Activated T-helper 1 cell treated with anti-CD3 and anti-CD28 coated beads, Interleukin-2, amount 50 U/mL, for 16 hours (primary cell): ENCODE results near the gene TXNRD1.
"Not testable (repeated sequence)": the region's sequence is repeated elsewhere in the genome, so short reads cannot be mapped to it uniquely, and the experiment has no call there.

Experiments
- DNase-seq, 2 donors: peaks; one replicate each; pipeline ENCODE4 v3.0.0-alpha.2; 2020; ENCODE audit warnings: low read depth in 1 of 2, low spot score in 1 of 2

TXNRD1 gene

DNA sequence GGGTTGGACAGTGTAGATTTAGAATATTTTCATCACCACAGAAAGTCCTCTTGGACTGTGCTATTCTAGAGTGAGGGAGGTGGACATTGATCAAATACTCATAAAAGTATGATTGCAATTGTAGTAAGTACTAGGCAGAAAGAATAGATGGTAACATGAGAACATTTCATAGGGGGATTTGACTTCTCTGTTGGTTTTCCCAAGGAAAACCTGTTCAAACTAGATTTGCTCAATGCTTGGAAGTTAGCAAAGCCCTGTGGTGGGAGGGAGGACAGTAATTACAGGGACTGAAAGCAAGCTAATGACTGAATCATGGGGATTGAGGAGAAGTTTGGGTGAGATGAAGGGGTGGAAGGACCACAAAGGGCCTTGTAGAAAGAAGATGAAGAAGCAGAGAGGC lies 63.6 kb downstream of the TXNRD1 start:
- no peak for DNase-seq

DNA sequence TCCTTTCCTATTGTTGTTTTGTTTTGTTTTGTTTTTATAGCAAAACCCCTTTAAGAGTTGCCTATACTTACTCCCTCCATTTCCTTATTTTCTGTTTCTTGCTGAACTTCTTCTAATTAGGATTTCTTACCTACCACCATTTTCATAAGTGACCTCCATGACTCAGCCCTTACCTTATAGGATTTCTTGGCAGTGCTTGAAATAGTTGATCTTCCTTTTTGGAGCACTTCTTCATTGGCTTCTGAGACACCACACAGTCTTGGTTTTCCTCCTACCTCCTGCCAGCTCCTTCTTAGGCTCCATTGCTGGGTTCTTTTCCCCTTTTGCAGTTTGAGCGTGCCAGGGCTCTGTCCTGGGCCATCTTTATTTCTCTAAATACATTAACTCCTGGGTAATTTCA lies 64.5 kb downstream of the TXNRD1 start:
- no peak for DNase-seq

DNA sequence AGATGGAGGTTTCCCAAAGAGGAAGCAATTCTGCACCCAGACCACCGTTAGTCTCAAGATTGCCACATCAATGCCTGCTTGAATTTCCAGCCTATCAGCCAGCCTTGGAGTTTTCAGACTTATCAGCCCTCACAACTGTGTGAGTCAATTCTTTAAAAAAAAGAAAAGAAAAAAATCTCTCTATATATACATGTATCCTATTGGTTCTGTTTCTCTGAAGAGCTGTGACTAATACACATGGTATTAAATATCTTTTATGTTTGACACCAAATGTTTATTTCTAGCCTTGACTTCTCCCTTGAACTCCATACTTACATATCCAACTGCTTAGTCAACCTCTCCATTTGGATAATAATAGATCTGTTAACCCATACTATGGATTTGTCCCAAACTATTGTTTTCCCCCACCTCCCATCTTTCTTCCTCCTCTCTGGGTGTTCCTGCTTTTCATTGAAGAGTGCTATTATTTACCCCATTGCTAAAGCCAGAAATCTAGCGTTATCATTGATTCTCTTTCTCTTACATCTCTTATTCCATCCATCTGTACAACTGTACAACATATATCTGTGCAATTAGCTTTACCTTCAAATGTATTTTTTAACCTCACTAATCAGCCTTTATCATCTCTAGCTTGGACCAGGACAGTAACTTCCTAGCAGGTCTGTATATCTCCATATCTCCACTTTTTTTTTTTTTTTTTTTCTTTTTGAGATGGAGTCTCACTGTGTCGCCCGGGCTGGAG lies 65.3 kb downstream of the TXNRD1 start:
- DNase-seq, result no peak

DNA sequence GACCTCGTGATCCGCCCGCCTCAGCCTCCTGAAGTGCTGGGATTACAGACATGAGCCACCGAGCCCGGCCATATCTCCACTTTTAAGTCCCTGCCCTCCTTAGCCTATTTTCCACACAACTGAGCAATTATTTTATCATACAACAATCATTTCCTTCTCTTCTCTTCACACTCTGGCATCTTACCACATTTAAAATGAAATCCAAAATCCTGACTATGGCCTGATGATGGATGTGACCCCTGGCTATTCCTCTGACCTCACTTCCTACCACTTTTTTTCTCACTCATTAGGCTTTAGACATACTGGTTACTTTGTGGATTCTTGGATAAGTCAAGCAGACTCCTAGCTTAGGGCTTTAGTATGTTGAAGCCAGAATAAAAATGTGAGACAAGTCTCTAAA lies 66.1 kb downstream of the TXNRD1 start:
- no peak for DNase-seq

DNA sequence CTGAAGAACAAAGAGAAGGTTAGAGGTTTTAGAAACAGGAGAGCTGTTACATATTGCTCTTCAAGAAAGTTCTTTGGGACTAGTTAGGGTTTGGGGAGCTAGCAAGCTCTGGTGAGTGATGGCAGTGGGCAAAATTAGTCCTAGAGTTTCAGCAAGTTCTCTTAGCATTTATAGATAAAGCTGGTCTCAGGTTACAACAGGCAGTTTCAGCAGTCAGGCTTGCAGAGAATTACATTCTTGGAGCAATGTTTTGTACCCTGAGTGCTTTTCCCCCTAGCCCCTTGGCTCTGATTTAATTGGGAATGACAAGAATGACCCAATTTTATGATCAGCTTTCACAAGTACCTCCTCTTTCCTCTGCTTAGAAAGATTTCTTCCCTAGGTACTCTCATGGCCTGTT lies 66.5 kb downstream of the TXNRD1 start:
- DNase-seq, result no peak

DNA sequence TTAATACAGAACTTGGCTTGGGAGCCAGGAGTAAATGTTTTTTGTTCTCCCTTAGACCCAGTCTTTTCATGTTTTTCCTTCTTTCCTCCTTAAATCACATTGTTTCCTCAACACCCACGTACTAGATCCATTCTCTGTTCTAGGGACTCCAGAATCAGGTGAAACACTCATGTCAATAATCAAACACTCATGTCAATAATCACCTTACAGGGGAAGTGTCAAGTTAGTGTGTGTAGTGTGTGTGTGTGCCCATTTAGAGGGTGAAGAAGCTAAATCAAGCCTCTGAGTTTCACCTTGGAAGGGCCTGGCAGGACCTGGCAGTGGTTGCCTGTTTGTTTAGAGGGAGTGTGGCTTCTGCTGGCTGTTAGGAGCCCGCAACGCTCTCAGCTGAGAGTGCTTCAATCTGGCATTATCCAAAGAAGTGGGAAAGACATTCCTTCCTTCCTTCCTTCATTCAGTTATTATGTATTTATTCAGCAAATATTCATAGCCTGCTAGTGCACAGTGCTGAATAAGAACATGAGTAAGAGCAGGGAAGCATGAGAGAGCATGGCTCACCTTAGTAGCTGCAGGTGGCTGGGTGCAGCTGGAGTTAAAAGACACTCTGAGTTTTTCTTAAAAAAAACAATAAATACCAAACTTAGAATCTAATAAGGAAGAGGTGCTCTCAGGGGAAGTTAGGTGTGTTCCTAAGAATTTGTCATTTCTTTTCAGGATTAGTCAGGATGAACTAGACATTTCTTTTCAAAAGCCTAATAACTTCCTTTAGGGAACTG lies 70.3 kb downstream of the TXNRD1 start:
- no peak for DNase-seq

DNA sequence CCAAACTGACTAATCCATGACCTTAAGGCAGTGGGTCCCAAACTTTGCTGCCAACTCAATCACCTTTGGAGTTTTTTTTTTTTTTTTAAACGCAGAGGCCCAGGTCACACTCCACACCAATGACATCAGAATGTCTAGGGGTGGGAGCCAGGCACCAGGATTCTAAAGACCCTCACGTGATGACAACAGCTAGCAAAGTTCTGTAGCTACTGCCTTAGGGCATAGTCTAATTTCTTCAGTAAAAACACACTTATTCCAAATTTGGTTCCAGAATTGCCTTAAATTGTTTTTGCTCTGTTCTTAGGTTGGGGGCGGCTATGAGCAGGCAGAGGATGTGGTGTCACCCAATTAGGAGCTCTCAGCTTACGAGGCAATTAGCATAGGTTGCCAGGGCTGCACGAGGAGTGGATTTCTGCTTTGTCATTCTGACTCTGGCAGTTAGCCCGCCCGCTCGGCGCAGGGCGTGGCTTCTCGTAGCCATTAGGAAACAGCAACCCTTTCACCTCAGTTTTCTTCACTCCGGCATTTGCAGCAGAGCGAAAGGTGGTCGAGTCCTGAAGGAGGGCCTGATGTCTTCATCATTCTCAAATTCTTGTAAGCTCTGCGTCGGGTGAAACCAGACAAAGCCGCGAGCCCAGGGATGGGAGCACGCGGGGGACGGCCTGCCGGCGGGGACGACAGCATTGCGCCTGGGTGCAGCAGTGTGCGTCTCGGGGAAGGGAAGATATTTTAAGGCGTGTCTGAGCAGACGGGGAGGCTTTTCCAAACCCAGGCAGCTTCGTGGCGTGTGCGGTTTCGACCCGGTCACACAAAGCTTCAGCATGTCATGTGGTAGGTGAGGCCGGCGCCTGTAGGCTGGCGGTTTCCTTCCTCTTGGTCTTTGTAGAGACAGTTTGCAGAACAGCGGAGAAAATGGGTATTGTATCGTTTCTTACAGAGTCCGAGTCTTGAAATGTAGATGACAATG lies 71.2 kb downstream of the TXNRD1 start:
- peak; percentile 71 to 85 for DNase-seq

DNA sequence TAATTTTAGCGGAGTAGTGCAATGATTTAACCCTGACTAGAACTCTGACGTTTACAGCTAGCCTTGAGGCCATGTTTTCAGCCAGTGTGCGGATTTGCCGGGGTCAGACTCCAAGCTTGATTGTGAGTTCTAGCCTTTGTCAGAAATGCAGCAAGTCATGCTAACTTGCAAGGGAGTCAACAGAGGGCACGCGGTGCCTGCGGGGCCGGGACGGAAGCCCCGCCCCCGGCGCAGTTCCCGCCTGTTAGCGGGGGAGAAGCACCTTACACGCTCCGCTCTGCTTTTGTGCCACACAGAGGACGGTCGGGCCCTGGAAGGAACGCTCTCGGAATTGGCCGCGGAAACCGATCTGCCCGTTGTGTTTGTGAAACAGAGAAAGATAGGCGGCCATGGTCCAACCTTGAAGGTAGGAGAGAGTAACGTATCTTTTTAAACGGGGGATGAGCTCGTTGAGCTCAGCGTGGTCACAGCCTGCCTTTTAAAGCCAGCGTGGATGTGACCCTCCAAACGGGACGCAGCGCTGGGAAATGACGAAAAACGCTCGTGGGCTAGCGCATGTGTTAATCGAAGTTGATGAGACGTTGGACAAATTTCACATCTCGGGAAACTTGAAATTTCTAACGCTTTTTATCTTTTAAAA lies 73.2 kb downstream of the TXNRD1 start:
- peak; percentile 66 to 77 for DNase-seq

DNA sequence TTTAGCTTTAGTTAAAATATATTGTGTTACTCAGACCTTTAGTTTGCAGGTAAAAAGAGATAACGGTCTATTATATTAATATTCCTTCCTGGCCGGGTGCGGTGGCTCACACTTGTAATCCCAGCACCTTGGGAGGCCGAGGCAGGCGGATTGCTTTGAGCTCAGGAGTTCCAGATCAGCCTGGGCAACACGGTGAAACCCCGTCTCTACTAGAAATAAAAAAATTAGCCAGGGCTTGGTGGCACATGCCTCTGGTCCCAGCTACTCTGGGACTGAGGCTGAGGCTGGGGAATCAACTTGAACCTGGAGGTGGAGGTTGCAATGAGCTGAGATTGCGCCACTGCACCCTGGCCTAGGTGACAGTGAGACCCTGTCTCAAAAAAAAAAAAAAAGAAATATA lies 74.7 kb downstream of the TXNRD1 start:
- no peak for DNase-seq

DNA sequence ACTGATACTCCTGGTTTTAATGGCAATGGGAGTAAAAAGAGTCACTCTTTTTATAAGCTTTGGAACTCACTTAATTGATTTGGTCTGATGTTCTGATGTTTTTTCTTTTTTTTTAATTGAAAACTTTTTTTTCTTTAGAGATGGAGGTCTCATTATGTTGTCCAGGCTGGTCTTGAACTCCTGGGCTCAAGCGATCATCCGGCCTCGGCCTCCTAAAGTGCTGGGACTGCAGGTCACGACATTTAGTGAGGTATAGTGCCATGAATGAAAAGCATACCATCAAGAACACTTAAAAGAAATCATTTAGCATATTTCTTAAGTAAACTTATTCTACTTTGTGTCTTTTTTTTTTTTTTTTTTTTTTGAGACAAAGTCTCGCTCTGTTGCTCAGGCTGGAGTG lies 75.3 kb downstream of the TXNRD1 start:
- no peak for DNase-seq

DNA sequence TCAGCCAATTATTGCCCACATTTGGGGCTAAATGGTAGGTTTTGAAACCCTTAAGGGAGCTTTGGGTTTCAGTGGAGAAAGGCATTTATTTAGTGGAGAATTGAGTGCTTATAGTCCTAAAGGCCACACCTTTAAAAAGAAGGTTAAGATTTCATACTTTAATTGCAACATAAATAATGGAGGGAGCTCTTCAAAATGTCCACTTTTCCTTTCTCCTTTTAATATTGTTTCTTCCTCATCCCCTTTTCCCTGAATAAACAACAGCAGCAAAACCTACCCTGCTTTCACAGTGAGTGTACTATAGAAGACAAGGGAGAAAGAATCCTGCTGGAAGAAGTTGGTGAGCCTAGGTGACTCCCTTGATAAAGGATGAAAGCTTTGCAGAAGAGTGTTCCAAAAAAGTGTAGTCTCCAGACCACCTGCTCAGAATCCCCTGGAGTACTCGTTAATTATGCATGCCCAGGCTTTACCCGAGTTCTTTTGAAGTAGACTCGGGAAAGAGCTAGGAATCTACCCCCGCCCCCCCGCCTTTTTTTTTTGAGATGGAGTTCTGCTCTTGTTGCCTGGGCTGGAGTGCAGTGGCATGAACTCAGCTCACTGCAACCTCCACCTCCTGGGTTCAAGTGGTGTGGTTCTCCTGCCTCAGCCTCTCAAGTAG lies 76.4 kb downstream of the TXNRD1 start:
- DNase-seq, result no peak

DNA sequence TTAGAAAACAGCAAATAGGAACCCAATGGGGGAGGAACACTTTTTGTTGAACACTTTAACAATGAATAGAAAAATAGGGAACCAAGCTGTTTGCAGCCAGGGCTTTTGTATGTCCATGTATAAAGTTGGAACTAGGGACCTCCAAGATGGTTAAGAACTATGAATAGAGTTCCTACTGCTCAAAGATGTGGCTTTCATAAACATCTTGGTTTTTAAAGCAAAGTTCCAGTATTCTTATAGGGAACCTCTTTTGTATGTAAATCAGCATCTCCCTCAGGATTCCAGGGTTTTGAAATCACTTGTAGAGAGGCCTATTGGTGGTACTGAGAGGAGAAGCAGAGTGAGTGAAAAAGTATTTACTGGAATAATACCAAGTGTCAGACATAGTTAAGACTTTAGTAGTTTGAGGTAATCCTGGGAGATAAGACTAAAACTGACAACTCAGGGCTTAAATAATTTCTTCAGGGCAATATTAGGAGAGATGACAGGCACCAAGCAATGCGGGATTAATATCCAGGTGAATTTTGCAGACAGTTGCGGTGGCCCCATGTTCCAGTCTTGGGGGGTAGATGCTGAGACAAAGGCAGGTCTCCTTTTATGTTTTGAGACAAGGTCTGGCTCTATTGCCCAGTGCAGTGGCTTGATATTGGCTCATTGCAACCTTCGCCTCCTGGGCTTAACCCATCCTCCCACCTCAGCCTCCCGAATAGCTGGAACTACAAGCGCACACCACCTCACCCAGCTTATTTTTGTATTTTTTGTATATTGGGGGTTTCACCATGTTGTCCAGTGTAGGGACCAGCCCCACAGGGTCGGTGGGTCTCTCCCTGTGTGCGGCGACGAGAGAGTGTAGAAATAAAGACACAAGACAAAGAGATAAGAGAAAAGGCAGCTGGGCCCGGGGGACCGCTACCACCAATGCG lies 77.6 kb downstream of the TXNRD1 start:
- DNase-seq, result no peak

DNA sequence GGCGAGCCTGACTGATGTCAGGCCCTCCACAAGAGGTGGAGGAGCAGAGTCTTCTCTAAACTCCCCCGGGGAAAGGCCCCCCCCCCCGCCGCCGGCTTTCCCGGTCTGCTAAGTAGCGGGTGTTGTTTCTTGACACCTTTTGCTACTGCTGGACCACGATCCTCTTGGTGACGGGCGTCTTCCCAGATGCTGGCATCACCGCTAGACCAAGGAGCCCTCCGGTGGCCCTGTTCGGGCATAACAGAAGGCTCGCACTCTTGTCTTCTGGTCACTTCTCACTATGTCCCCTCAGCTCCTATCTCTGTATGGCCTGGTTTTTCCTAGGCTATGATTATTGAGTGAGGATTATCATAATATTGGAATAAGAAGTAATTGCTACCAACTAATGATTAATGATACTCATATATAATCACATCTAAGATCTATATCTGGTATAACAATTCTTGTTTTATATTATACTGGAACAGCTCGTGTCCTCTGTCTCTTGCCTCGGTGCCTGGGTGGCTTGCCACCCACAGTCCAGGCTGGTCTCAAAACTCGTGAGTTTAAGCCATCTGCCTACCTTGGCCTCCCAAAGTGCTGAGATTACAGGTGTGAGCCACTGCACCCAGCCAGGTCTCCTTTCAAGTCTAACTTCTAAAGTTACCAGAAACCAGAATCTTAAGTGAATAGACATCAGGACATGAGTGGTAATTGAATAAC lies 78.7 kb downstream of the TXNRD1 start:
- not testable (repeated sequence) for DNase-seq

DNA sequence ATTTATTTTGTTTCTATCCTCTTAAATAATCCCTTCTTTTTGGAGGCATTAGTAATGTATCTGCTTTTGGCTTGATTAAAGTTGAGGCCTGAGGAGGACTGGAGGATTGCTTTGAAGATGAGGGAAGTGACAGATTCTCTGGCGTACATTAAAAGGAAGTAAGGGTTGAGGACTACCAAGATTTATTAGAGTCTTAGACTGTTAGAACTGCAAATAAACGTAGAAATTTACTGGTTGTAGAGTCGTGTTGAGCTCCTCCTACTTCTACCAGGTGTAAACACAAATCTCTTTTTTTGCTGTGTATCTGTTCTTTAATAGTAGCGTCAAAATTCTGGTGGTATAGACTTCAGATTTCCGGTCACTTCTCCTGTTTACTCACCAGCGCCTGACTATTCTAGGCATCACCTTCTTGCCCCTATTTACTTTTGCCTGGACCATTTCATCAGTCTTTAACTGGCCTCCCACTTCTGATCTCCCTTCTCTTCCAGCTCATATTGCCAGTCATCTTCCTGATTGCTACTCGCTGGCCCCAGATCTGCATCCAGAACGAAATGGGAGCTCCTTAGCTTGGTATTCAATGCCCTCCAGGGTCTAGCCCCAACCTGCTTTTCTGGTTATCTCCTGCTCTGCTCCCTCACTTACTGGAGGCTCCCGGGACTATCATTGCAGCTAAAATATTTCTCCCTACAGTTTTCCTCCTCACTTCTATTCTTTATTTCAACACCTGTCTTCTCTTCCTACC lies 79.5 kb downstream of the TXNRD1 start:
- DNase-seq, result no peak

DNA sequence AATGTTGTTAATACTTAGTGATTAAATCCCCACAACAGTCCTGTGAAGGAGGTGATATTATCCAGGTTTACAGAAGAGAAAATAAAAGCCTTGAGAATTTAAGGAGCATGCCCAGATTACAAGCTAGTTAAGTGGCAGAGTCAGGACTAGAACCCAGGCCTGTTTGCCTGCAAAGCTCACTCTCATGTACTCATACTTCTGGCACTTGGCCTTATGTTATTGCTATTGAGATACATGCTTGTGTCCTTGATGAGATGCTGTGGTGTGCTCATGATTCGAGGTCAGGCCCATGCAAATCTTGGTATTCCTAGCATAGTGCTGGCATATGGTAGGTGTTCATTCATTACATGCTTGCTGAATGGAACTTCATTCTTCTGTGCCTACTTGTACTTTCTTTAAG lies 80.4 kb downstream of the TXNRD1 start:
- no peak for DNase-seq

DNA sequence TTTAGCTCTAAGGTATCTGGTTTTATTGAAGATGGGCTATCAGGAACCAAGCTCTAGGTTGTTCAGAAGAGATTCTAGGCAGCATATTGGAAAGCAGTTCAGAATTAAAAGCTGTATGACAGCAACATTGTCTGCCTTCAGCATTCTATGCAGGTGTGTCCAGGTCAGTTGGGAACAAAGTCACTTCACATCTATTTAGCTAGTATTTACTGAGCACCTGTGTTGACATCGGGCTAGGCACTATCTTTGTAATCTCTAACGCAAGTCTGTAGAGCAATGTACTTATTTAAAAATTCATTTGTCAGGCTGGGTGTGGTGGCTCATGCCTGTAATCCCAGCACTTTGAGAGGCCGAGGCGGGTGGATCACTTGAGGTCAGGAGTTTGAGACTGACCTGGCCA lies 81.1 kb downstream of the TXNRD1 start:
- DNase-seq, result no peak

DNA sequence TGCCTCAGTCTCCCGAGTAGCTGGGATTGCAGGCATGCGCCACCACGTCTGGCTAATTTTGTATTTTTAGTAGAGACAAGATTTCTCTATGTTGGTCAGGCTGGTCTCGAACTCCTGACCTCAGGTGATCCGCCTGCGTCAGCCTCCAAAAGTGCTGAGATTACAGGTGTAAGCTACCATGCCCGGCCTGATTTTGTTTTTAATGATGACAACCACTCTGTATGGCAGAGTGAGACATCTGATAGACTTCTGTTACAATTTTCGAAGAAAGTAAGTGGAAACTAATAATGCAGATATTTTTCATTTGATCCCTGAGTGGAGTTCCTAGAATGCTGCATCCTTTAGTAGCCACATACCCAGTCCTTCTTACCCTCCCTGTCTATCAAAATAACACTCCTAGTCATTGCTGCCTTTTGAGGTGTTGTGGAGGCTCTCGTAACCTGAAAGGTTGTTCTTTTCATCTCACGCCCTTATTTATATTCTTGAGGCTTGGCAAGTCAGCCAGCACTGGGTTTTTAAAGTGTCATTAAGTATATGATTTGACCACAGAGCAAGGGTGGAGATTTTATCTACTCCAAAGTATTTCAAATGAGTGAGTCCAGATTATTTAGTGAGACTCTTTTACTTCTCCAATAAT lies 82.0 kb downstream of the TXNRD1 start:
- no peak for DNase-seq
